Heart right ventricle (tissue), 16 donors: ENCODE measurements around the gene GATAD2B. TPM values are rescaled to one million over a fixed set of nuclear protein-coding genes. Genes with fewer than 3 reads are reported as not detected.

Experiments
- ATAC-seq, 8 donors: fragments of 200-7000 bp; cut with Tn5 transposase; one replicate each; pipeline ENCODE4 v1.9.1; 2020; ENCODE audit warnings: mild to moderate bottlenecking in 8 of 8, moderate library complexity in 8 of 8, moderate number of reproducible peaks in 1 of 8
- DNase-seq, 2 donors: peaks; one replicate each; pipeline ENCODE4 v3.0.0-alpha.2; 2020
- H3K27ac ChIP-seq, 10 donors: fragments of 200-600 bp; sonication (generic) in 2 of 10; one replicate each; pipeline versions ENCODE4 v1.5.0 to v1.8.0; 2020 to 2022; ENCODE audit warnings: mild to moderate bottlenecking in 3 of 10
- H3K27me3 ChIP-seq, 7 donors: fragments of 200-600 bp; one replicate each; pipeline ENCODE4 v1.8.0; 2021 to 2022; ENCODE audit warnings: mild to moderate bottlenecking in 2 of 7
- H3K36me3 ChIP-seq, 9 donors: fragments of 200-600 bp; sonication (generic) in 1 of 9; one replicate each; pipeline versions ENCODE4 v1.5.0 to v1.8.0; 2020 to 2022; ENCODE audit warnings: mild to moderate bottlenecking in 2 of 9
- H3K4me1 ChIP-seq, 9 donors: fragments of 200-600 bp; sonication (generic) in 1 of 9; one replicate each; pipeline versions ENCODE4 v1.5.0 to v1.8.0; 2020 to 2022; ENCODE audit warnings: mild to moderate bottlenecking in 4 of 9
- H3K4me3 ChIP-seq, 10 donors: fragments of 200-600 bp; sonication (generic) in 2 of 10; one replicate each; pipeline versions ENCODE4 v1.5.0 to v1.8.0; 2020 to 2022; ENCODE audit warnings: mild to moderate bottlenecking in 7 of 10, moderate library complexity in 2 of 10
- H3K9me3 ChIP-seq, 11 donors: fragments of 200-600 bp in 10 of 11; sonication (generic) in 2 of 11; one replicate each; pipeline versions ENCODE4 v1.5.0 to v1.8.0; 2013 to 2022; ENCODE audit warnings: mild to moderate bottlenecking in 2 of 11, control low read depth in 1 of 11, moderate library complexity in 1 of 11
- CTCF ChIP-seq, 9 donors: fragments of 200-600 bp; sonication (generic) in 2 of 9; IDR thresholded peaks; one replicate each; pipeline versions ENCODE4 v1.5.0 to v1.8.0; 2021 to 2022; ENCODE audit warnings: antibody characterized with exemption in 9 of 9, mild to moderate bottlenecking in 5 of 9, moderate library complexity in 1 of 9
- WGBS, 2 donors: extraction: QIAGEN DNeasy Blood & Tissue Kit; methylation state at CpG; one replicate each; pipeline ENCODE4 v1.1.7; 2013; ENCODE audit warnings: inconsistent platforms in 1 of 2; 5-methylcytosine and 5-hydroxymethylcytosine counted together
- intact Hi-C, 10 donors: fragments of 100-400 bp; cut with DNase I; formaldehyde crosslinking; loops; one replicate each; pipeline versions ENCODE4 v1.11.1 to v1.14.2; 2022
- polyA plus RNA-seq, 2 donors: library from polyadenylated mRNA; stranded (reverse); fragments of 200-250 nt; gene quantifications; one replicate each; pipeline ENCODE4 v1.2.3, GENCODE V29; 2013
- total RNA-seq, 10 donors: library from RNA; stranded (reverse); fragmentation: NEBNext Ultra II Directional in 3 of 10; extraction: Animal tissue kit (Norgen Biotek cat#: 25700) in 3 of 10; gene quantifications; one replicate each; pipeline versions ENCODE4 v1.2.1 to v1.2.4, GENCODE V29; 2021 to 2023
- donor health status: Arrhythmogenic right ventricular cardiomyopathy.
- donor health status: ischemic (EF 13 %, LVEDD 7.1; RV severe dilation, severe dysfunction).
- donor health status: healthy with polysubstance abuse.
- donor health status: DM: no; HTN: yes; CAD: no.
- donor health status: DM: no; HTN: no; CAD: no.
- donor health status: ischemic (EF 25% LVEDD 6.9; RV normal size, moderate dysfunction).
- donor health status: ischemic (EF 25% LVEDD 5.7; RV mildly dilated, moderate dysfunction).
- donor health status: healthy.
- donor health status: DM: yes; HTN: yes; CAD: no.
- donor health status: Ischemic cardiomyopathy.
- donor health status: ischemic (EF 35%, LVEDD 5.7; RV mildly dilated, moderate dysfunction).
- donor health status: nonischemic (EF 11% LVEDD 7.7; RV severe dilation, severe dysfunction).
- donor health status: DM: yes; HTN: yes; CAD: no.
- donor health status: PGD.
- donor health status: ischemic (EF 29% LVEDD 5.4; RV normal size, mild dysfunction).
- donor health status: nonischemic (EF 23%, LVEDD 6.1; RV moderate dilation, normal function).

Gene GATAD2B
- total and polyA plus RNA-seq, 12 donors: 3.9 to 52.6 (median 41.9) TPM

DNA sequence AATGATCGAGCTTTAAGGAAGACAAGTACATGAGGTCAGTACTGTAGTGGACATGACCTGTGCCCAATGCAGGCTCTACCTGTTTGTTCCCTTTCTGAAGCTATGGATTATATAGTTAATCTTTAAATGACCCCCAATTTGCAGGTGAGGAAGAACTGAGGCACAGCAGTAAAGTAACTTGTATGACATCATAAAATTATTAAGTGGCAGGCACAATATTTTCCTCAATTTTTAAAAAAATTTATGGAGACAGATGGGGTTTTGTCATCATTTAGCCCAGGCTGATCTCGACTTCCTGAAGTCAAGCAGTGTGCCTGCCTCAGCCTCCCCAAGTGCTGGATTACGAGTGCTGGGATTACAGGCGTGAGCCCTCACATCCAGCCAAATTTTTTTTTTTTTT, 3.6 kb upstream of the GATAD2B start:
- TF ChIP-seq CTCF (IDR thresholded peaks at IDR 0.05): no peak
- ATAC-seq: no peak
- DNase-seq: no peak
- H3K27ac ChIP-seq: no peak overlapping the region
- H3K9me3 ChIP-seq: no peaks in the 10 kb centered on the region
- no peaks in the 10 kb centered on the region for H3K27me3 ChIP-seq
- 83 to 85% methylated on average over 4 of the region's 4 CpGs for WGBS, 2 donors
- intact Hi-C loops: no loop called here
- H3K36me3 ChIP-seq: peaks cover 0 to 26% (median 10%) of the 10 kb centered on the region in 9 donors
- no peak overlapping the region for H3K4me3 ChIP-seq
- peaks cover 0 to 29% (median 12%) of the 10 kb centered on the region in 9 donors for H3K4me1 ChIP-seq

DNA sequence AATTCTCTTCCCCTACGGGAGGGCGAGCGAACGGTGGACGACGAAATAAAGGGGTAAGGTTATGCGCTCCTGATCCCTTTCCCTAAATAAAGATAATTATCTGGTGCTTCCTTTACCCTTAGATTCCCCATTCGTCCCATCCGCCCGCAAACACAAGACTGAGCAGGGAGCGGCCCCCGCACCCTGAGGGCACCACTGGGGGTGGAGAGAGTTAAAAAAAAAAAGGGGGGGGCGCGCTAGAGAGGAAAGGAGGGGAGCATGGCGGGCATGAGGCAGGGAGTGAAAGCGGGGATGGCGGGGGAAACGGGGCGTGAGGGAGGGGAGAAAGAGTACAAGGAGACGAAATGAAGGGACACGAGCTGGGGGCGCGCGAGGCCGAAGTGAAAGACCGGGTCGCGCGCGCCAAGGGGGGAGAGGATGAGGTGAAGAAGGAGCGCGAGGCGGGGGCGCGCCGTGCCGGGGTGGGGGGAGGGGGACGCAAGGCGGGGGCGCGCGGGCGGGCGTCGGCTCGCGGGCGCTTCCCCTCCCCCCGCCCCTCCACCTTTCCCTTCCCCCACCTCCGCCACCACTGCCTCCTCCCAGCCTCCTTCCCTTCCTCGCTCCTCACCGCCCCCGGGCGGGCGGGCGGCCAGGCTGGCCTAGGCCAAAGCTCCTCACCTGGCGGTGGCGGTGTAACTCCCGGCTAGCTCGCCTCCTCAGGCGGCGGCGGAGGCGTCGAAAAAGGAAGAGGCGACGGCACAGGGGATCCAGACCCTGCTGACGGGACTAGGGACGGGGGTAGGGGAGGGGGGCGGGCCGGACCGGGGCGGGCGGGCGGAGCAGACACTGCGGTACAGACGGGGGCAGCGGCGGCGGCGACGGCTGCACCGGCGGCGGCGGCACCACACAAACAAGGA, 448 bp downstream of the GATAD2B start:
- Histone ChIP-seq H3K4me3 (peak overlapping the region; percentile 62 to 93 (median 72)), H3K36me3 (peaks cover 0 to 27% (median 0%) of the 10 kb centered on the region in 9 donors), H3K27ac (peak overlapping the region; percentile 82 to 94 (median 90)), H3K27me3 (no peaks in the 10 kb centered on the region), H3K4me1 (peaks cover 12 to 56% (median 44%) of the 10 kb centered on the region in 9 donors), H3K9me3 (no peaks in the 10 kb centered on the region)
- ATAC-seq (peak in 7 of 8 donors; percentile 5 to 60 (median 25)), DNase-seq (peak; percentile 47 to 48)
- intact Hi-C loops: loop anchor here in 5 of 10 donors (2.0 to 5.0 kb wide), 5 partner anchors 22 to 125 kb away; no protein-coding TSS in a partner anchor
- 0 to 1% methylated on average over 48 to 81 of the region's 86 CpGs for WGBS, 2 donors
- peak in 3 of 9 donors; percentile 25 to 38 (median 34) for TF ChIP-seq CTCF (IDR thresholded peaks at IDR 0.05)

DNA sequence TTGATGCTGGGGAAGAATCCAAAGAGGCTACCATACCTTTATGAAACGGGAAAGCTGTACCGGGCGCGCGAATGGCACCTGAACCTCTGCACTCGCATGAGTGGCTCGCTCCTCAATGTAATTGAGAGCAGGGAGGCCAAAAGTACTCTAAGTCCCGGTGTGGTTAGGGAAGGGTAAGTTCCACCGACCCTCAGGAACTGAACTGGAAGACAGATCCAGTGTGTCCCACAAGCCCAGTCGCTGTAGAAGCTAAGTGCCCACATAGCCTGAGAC, 1.0 kb downstream of the GATAD2B start:
- no peak for TF ChIP-seq CTCF (IDR thresholded peaks at IDR 0.05)
- WGBS, 2 donors: 2 to 6% methylated on average over 10 of the region's 10 CpGs
- no peak for DNase-seq

DNA sequence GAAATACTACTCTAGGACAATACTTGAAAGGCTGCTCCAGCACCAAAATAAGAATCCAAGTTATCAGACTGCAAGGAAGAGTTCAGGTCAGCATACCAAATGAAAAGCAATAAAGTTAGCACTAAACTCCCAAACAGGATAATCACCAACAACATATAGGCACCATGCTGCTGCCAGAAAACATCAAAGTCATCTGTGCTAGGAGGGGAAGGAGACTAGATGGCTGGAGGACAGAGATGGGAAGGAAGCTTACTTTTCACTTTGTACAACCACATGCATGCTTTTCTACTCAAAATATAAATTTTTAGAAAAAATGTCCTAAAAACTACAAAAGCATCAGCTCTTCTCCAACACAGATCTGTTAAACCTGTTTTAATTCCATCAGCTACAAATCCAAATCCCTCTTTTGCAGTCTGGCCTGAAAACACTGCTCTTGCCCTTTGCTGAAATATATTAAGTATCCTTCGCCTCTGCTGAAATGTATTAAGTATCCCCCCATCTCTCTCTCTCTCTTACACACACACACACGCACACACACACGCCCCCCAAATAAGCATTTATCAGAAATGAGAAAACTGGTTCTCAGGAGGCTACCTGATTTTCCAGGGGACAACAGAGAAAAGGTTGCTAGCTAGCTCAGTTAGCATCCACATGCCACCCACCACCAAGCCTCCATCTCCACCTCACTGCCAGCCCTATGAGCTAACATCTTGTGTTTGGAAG, 1.5 kb downstream of the GATAD2B start:
- DNase-seq: no peak
- H3K4me3 ChIP-seq: peak overlapping the region; percentile 62 to 93 (median 72)
- 27 to 29% methylated on average over 3 of the region's 3 CpGs for WGBS, 2 donors
- intact Hi-C loops: loop anchor here in 4 of 10 donors (5.0 kb wide), 4 partner anchors 39 to 124 kb away; no protein-coding TSS in a partner anchor
- no peak for TF ChIP-seq CTCF (IDR thresholded peaks at IDR 0.05)
- H3K27ac ChIP-seq: peak overlapping the region in 8 of 10 donors; percentile 31 to 94 (median 92)
- no peaks in the 10 kb centered on the region for H3K27me3 ChIP-seq
- no peak for ATAC-seq
- peaks cover 12 to 66% (median 44%) of the 10 kb centered on the region in 9 donors for H3K4me1 ChIP-seq
- no peaks in the 10 kb centered on the region for H3K9me3 ChIP-seq
- peaks cover 0 to 32% (median 0%) of the 10 kb centered on the region in 9 donors for H3K36me3 ChIP-seq

More for the DNA sequence above, 1.0 kb downstream of the GATAD2B start:
- Histone ChIP-seq H3K27me3 (no peaks in the 10 kb centered on the region), H3K4me1 (peaks cover 12 to 61% (median 44%) of the 10 kb centered on the region in 9 donors), H3K27ac (peak overlapping the region in 9 of 10 donors; percentile 82 to 94 (median 91)), H3K36me3 (peaks cover 0 to 27% (median 0%) of the 10 kb centered on the region in 9 donors), H3K4me3 (peak overlapping the region; percentile 62 to 93 (median 72)), H3K9me3 (no peaks in the 10 kb centered on the region)
- ATAC-seq: no peak
- intact Hi-C loops: loop anchor here in 5 of 10 donors (2.0 to 5.0 kb wide), 5 partner anchors 23 to 124 kb away; no protein-coding TSS in a partner anchor
